ENCODE results near the gene RFPL1.

GRCh38 chr22:29459773-29460172, 21.4 kb downstream of the RFPL1 start:
- no peak for TF ChIP-seq CTCF (IDR thresholded peaks at IDR 0.05; ENCODE audit: poor library complexity, severe bottlenecking)
- no peak for TF ChIP-seq POLR2AphosphoS5 (IDR thresholded peaks at IDR 0.05)
- no peak for TF ChIP-seq RAD21 (conservative IDR thresholded peaks at IDR 0.05)
- no peak for TF ChIP-seq EP300 (conservative IDR thresholded peaks at IDR 0.05; ENCODE audit: poor library complexity, severe bottlenecking)
- TF ChIP-seq EZH2 (IDR thresholded peaks at IDR 0.05; ENCODE audit: borderline replicate concordance, insufficient read depth, low read length, poor library complexity, severe bottlenecking) = no peak
- TF ChIP-seq REST (IDR thresholded peaks at IDR 0.05; ENCODE audit: borderline replicate concordance) = no peak
- TF ChIP-seq SMC3 (conservative IDR thresholded peaks at IDR 0.05; ENCODE audit: poor library complexity) = no peak
